HL-60 (cell line): Measurements from ENCODE around the gene CHD9.

Source experiments
- GABPA ChIP-seq: IDR thresholded peaks from 2 replicates; pipeline ENCODE4 v1.6.1; 2012; ENCODE audit warnings: low read depth
- POLR2AphosphoS5 ChIP-seq: IDR thresholded peaks from 2 replicates; pipeline ENCODE4 v1.6.1; 2012; ENCODE audit warnings: low read depth
- TF ChIP-seq, protein P1 (sequence below): IDR thresholded peaks from one replicate; pipeline ENCODE4 v1.5.1; 2011; ENCODE audit warnings: low read length, control low read depth, inconsistent platforms; ENCODE audit not compliant: insufficient read depth
- TF ChIP-seq, protein P2 (sequence below): IDR thresholded peaks from 2 replicates; pipeline ENCODE4 v1.6.1; 2012; ENCODE audit warnings: low read depth; ENCODE audit not compliant: insufficient replicate concordance

DNA sequence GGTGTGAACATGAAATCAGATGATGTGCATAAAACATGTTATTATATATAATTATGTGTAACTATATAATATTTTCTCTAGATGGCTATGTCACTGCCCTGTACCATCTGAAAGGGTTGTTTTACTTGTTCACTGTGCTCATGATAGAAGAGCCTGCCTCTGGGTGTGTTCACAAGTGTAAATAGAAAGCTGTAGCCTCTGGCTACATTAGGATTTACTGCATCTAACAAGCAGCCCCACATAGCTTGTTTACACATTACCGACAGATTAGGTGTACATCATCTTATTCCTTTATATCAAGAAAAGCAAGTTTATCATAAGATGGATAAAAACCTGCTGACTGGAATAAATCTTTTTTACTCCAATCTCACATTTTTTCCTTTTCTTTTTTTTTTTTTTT is 46.1 kb downstream of the CHD9 start:
- TF ChIP-seq, protein P1, sequence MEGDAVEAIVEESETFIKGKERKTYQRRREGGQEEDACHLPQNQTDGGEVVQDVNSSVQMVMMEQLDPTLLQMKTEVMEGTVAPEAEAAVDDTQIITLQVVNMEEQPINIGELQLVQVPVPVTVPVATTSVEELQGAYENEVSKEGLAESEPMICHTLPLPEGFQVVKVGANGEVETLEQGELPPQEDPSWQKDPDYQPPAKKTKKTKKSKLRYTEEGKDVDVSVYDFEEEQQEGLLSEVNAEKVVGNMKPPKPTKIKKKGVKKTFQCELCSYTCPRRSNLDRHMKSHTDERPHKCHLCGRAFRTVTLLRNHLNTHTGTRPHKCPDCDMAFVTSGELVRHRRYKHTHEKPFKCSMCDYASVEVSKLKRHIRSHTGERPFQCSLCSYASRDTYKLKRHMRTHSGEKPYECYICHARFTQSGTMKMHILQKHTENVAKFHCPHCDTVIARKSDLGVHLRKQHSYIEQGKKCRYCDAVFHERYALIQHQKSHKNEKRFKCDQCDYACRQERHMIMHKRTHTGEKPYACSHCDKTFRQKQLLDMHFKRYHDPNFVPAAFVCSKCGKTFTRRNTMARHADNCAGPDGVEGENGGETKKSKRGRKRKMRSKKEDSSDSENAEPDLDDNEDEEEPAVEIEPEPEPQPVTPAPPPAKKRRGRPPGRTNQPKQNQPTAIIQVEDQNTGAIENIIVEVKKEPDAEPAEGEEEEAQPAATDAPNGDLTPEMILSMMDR: no peak
- TF ChIP-seq, protein P2, sequence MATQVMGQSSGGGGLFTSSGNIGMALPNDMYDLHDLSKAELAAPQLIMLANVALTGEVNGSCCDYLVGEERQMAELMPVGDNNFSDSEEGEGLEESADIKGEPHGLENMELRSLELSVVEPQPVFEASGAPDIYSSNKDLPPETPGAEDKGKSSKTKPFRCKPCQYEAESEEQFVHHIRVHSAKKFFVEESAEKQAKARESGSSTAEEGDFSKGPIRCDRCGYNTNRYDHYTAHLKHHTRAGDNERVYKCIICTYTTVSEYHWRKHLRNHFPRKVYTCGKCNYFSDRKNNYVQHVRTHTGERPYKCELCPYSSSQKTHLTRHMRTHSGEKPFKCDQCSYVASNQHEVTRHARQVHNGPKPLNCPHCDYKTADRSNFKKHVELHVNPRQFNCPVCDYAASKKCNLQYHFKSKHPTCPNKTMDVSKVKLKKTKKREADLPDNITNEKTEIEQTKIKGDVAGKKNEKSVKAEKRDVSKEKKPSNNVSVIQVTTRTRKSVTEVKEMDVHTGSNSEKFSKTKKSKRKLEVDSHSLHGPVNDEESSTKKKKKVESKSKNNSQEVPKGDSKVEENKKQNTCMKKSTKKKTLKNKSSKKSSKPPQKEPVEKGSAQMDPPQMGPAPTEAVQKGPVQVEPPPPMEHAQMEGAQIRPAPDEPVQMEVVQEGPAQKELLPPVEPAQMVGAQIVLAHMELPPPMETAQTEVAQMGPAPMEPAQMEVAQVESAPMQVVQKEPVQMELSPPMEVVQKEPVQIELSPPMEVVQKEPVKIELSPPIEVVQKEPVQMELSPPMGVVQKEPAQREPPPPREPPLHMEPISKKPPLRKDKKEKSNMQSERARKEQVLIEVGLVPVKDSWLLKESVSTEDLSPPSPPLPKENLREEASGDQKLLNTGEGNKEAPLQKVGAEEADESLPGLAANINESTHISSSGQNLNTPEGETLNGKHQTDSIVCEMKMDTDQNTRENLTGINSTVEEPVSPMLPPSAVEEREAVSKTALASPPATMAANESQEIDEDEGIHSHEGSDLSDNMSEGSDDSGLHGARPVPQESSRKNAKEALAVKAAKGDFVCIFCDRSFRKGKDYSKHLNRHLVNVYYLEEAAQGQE: no peak
- no peak for TF ChIP-seq POLR2AphosphoS5
- TF ChIP-seq GABPA: no peak
